HG02852 (cell line): ENCODE measurements around the gene PRKCQ.

Experiments used
- ATAC-seq: cut with Tn5 transposase; IDR thresholded peaks from one replicate; pipeline ENCODE4 v1.9.1; 2021; ENCODE audit warnings: mild to moderate bottlenecking, moderate library complexity; ENCODE audit not compliant: unreplicated experiment

PRKCQ gene

DNA sequence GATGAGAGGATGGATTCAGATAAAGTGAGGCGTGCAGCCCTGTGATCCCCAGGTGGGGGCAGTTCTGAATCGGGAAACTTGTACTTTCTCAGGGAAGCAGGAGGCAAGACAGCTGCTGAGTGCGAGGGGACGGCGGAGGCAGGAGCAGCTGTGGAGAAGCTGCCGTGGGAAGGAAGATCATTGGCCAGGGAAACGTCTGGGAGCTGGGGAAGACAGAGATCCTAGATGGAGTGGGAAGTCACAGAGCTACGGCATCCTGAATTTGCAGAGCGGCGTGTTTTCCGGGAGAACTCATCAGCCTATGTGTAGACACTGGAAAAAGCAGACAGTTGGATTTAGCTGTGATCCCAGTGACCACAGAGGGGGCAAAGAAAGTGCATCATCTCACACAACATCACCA, 9.2 kb downstream of the PRKCQ start:
- no peak for ATAC-seq

DNA sequence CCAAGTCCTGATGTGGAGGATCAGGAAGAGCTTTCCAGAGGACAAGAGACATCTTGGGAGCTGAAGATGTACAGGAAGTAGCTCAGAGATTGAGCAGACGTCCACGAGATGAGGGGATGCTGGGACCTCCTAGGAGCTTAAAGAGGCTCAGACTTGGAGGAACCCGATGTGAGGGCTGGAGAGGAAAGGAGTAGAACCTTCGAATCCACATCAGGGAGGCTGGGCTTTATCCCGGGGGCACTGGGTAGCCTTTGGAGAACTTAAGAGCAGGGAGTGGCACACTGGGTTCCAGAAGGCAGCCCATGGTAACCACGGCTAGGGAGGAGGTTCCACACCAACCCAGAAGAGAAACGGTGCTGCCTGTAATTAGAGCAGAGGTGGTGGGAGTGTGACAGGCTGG, 10.8 kb downstream of the PRKCQ start:
- ATAC-seq, result no peak

DNA sequence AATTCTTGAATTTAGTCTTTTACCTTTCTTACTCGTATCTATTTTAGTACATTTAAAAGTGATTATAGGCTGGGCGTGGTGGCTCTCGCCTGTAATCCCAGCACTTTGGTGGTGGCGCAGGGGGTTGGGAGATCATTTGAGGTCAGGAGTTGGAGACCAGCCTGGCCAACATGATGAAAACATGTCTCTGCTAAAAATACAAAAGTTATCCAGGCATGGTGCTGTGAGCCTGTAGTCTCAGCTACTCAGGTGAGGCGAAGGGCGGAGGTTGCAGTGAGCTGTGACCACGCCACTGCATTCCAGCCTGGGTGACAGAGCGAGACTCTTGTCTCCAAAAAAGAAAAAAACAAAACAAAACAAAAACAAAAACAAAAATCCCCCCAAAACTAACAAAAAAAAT, 12.2 kb downstream of the PRKCQ start:
- no peak for ATAC-seq

DNA sequence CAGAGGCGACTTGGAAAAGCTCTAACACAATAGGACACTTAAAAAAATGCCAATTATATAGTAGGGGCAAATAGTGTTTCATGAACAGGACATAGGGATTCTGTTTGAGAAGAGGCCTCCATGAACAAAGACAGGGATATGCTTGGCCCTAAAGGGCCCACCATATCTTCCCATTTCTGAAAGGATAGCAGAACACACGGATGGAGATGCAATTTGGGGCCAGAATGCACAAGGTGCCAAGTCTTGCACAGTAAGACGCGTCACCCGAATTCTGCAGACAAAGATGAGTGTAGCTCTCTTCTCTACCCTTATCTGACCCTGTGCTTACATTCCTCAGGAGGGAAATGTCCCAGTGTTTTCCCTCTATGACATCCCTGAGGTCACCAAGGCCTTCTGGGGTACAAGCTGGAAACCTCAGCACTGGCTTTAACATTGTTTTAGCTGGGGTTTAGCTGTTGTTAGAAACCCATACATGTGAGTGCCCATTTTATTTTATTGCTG, 12.8 kb downstream of the PRKCQ start:
- ATAC-seq, result no peak

DNA sequence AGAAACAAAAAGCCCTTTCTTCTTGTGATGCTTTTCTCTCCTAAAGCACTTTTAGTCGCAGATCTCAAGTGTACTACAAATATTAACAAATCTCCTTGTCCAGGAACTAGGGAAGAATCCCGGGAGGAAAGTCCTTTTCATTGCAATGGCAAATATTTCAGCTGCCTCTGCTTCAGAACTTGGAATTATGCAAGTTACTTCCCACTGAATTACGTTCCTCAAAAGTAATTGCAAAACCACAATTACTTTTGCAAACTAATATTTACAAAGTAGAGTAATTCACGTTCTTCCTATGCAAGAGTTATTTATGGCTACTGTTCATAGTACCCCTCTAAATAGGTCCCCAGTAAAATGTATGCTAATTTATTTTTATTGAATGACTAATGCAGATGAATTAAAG, 14.5 kb downstream of the PRKCQ start:
- no peak for ATAC-seq

DNA sequence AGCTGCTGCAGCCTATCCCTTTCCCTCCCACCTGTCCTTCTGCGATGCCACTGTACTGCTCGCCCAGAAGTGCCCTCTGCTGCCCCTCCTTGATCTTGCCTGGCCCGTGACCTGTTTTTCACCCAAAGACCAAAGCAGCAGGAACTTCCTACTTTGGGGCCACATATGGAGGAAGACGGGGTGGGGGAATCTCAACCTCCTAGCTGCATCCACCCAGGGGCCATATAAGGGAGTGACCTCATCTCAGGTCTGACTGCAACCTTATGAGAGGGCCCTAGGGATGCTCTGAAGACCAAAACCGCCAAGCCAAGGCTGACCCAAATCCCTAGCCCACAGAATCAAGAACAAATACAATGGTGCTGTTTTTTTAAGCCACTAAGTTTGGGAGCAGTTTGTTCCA, 15.7 kb downstream of the PRKCQ start:
- ATAC-seq, result no peak

DNA sequence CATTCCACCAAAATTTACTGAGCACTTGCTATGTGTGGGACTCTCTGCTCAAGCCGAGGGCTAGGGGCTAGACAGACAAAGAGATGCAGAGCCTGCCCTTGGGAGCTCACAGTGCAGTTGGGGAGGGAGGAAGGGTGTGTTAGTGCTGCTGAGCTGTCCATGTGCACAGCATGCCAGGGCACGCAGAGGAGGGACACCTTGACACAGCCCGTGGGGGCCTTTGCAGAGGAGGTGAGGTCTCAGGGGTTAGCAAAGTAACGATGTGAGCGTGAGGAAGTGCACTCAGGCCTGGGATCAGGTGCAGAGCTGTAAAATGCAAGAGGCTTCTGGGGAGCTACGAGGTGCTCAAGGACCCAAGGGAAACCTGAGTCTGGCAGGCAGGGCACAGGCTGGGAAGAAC, 16.3 kb downstream of the PRKCQ start:
- no peak for ATAC-seq

DNA sequence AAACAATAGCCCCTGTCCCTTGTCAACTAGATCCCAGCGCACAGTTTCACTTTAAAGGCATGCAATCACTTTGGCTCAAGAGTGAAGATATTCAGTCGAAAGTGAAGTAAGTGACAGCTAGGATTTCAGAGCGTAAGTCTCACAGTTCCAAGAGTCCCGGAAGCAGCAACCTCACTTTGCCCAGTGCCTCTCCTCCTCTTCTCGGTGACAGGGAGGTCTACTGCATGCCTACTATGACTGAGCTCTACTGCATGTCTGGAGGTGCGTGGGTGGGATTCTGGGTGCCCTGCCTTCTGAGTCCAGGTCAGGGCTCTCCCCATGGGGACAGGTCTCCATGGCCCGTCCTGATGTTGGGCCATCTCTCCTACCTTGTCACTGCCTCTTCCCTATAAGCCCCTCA, 17.0 kb downstream of the PRKCQ start:
- ATAC-seq, result no peak

DNA sequence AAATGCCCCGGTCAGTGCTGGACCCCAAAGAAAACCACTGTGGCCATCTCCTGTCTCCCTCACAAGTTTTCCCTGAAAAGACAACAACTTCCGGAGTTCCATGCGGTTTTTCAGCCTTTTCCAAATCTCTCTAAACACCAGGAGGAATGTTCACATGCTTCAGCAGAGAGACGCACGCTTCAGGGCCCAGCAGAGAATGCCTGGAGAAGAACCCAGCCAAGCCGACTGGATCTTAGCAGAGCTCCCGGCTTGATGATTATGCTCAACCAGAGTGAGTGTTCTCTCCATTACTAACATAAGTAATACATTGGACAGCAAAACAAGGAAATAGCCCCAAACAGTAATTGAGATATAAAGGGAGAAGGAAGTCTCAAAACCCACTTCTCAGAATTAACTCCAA, 17.9 kb downstream of the PRKCQ start:
- ATAC-seq, result no peak

DNA sequence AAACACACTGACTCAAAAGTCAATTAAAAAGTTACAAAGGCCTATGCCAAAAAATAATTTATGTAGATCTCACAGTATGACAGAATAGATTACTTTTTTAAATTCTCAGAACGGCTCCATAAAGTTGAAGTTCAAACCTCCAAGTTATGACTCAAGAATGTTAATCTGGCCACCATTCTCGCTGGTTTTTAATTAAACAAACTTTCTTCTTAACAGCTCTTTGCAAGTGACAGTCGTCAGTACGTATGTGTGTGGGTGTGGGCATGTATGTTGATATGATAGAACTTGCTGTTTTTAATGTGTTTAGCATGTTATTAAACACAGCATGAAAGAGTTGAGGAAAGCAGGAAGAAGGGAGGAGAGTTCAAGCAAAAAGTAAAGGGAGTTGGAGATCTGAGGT, 18.5 kb downstream of the PRKCQ start:
- ATAC-seq, result no peak

DNA sequence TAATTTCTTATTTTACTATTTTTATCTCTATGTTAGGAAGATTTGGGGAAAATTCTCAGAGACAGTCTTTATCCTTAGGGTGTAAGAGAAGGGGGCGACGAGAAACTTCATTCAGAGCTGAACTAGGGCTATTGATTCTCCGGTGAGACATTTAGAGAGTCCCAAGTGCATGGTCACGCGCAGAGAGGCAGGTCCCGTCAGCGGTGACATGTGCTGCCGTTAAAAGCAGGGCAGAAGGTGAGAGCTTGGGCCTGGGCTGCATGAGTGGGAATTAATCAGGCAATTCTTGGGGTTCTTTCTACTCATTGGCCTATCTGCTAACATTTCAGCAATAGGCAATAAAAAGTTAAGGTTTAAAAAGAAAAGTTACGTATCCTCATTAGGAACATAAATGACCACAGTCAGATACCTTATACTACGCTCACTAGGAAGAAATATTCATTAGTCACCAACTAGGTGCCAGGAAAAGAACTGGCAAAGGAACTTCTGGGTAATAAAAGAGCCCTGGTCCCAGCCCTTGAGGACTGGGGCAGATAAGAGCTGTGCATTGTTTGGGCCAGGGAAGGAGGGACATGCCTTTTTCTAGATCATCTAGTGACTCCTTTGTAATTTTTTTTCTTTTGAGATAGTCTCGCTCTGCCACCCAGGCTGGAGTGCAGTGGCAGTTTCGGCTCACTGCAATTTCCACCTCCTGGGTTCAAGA, 21.2 kb downstream of the PRKCQ start:
- no peak for ATAC-seq

DNA sequence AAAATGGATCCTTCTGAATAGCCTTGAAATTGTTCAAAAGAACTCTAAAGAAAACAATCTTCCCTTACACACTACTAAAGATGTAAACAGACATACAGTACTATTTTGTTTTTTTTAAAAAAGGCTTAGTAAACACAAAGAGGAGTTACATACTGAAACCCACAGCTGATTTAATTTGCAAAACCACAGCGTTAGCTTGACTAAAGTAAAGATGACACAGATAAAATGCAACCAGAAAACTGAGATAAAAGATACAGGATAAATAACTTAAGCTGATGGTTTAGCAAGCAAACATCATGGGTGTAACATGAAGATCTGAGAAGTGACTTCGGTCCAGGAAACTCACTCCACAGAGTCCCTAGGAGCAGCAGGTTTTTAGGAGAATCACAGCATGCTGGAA, 21.8 kb downstream of the PRKCQ start:
- no peak for ATAC-seq

DNA sequence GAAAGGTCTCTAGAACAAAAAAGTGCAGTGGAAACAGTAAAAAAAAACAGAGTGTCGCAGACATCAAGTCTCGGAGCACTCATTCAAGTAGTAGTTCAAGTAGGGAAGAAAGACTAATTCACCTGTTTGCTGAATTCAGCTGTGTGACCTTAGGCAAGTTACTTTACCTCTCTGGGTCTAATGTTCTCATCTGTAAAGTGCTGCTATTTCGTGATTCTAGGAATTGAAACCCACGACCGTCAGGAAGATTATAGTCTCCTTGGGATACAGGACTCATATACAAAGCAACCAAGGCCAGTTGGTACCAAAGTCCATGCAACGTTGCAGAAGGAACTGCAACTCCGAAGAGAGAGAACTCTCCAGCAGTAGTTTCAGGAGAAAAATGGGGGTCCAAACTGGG, 26.1 kb downstream of the PRKCQ start:
- no peak for ATAC-seq

DNA sequence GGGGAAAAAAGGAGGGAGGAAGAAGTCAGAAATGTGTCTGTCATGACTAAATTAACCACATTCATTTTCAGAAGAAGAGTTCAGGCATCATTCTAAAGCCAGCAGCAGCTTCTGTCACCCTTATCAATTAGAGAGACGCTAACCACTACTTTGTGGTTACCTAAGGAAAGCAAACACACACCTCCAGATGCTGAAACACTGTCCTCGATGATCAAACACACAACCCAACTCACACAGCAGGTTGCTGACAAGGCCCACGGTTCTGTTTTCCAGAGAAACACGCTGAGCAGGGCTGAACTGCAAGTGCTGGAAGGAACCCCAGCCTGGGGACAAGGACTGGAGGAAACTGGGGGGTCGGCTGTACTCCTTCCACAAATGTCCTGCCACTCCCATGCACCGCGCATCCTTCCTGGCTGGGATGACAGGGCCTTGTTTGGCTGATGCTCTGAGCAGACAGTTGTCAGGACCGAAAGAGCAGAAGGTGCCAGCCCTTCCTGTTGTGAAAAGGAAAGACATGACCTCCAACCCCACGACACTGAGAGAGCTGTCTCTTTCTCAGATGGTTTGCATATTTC, 36.6 kb downstream of the PRKCQ start:
- ATAC-seq, result no peak

DNA sequence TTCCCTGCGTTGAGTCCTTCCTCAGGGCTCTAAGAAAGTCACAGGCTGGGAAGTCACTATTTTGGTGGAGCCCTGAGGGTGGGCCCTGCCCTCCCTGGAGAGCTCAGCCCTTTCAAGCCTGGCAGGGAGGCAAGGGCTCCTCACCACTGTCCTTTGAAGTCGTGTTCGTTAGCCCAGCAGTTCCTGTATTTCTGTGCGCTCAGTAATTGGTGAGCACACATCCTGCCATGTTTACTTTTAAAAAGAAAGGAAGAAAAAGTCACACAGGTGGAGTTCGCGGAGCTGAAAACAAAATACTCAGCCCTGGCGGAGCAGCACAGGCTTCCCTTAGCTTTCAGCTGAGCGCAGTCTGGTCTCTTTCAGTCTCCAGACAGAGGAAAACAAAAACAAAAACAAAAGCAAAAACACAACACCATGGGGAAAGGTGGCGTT, 37.1 kb downstream of the PRKCQ start:
- ATAC-seq, result no peak

DNA sequence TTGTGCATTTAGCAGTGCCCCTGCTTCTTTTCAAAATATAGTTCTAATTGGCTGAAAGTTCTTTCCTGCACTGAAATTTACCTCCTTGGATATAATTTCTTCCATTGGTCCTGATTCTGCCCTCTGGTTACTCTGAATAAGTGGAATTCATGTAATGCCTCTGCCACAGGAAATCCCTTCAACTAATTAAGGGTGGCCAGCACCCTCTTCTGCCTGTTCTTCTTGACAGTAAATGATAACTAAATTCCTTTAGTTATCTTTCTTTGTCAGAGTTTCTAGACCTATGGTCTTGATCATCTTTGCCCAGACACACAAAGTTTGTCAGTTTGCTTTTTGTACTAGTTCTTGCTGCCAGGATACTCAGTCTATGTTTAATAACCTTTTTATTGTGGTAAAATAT, 40.2 kb downstream of the PRKCQ start:
- no peak for ATAC-seq

DNA sequence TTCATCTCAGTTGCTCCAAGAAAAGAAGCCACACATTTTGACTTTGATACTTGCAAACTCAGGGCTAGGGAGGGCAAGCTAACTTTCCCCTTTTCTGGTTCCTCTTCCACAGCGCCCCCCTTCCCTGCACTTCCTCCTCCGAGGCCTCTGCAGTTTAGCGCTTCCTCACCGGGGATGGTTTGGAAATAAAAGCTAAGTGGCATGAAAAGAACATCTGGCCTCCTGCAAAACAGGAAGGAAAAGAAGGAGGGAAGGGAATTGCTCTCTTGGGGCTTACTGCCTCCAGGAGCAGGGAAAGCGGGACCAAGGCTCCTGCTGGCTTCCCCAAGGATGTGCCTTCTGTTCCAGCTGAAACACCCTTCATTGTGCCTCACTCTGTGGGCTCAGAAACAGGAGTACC, 42.3 kb downstream of the PRKCQ start:
- no peak for ATAC-seq

DNA sequence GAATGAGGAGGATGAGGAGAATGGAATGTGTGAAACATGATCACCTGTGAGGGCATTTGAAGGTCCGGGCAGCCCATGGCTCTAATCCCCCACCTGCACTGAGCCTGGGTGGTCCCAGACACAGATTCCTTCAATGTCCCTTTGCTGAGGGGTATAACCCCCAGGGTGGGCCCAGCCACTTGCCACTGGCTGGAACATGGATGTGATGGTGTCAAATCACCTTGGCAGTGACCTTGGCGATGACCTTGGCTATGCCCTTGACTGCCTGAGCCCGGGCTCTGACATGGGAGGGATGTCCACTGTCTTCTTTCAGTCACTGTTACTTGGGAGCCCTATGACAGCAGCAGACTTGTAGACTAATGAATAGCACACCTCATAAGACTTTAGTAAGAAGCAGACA, 44.0 kb downstream of the PRKCQ start:
- no peak for ATAC-seq

DNA sequence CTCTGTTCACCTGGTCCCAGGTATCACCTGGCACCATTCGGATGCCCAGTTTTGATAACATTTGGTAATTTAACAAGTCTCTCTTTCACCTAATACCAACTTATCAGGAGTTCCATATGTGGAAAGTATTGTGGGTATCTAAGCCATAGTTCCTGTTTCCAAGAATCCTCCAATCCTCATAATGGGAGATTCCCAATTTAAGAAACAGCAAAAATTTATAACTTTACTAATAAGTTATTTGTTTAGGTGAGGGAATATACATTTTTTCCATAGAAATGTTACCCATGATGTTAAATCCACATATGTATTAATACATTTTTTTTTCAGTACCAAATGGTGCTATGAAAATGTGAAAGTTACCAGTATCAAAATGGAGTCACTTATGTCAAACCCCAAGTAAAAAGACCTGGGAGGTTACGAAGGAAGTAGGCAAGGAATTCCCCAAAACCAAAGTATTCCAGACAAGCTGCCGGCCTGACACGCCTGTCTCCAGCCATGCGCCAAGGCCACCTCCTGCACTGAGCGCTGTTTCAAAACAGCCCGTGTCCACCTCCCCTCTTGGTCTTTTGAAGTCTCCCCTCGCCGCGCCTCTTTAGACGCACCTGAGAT, 44.8 kb downstream of the PRKCQ start:
- ATAC-seq, result no peak

DNA sequence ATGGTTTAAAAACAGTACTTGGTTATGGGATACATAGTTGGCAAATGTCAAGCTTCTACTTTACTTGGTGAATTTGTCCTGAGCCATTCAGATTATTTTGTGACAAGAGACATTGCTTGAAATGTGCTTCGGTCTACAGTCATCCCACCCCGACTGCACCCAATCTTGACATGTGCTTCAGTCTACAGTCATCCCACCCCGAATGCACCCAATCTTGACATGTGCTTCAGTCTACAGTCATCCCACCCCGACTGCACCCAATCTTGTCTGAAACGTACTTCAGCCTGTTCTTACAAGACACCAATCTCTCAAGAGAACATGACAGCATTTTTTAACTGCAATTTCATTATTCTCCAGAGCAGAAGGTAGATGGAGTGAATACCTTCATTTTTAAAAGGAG, 47.8 kb downstream of the PRKCQ start:
- ATAC-seq, result no peak

DNA sequence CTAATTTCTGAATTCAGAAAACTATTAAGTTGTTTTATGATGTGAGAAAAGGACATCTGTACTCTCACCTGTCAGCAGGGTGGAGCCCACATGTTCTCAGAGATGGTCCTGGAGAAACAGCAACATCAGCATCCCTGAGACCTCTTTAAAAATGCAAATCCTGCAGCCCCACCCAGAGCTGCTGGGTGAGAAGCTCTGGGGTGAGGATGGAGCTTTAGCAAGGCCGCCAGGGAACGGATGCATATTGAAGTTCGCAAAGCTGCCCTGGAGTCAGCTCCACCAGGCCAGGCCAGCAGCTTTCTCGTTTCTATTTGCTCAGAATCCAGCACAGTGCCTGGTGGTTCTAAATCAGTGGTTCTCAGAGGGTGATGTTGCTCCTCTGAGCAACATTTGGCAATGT, 49.1 kb downstream of the PRKCQ start:
- no peak for ATAC-seq

DNA sequence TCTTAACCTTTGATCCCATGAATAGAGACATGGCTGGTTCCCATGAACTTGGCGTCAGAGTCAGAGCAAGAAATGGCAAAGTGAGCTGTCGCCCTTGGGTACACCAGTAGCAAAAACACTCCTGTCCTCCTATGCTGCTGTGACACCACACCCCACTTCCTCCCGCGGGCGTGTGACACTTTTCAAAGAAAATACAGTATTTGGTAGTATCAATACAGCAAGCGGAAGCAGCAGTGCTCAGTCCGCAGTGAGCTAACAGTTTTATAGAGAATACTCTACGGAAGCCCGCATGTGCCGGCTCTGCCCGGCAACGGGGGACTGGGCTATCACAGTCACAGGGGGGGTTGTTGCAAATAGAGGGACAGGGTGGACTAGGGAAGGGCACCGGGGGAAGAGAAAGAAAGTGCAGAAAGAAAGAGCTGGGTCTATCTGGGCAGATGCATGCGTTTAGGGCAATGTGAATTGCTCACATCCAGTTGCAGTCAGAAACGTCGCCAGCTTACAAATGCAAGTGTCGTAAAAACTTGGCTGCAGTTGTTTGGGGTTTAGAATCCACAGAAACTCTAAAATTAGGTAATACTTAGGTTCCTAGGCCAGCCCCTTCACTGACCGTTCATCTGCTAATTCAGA, 49.8 kb downstream of the PRKCQ start:
- no peak for ATAC-seq
